Measurements from ENCODE around the gene ABAT.
"Not testable (repeated sequence)": the region's sequence is repeated elsewhere in the genome, so short reads cannot be mapped to it uniquely, and the experiment has no call there.

ABAT gene

GRCh38 chr16:8648877-8649276 is 25.5 kb upstream of the ABAT start:
- no peak for TF ChIP-seq CTCF (IDR thresholded peaks at IDR 0.05; ENCODE audit: low read depth, low read length)
- DNase-seq (ENCODE audit: low read depth in 2 of 2), result no peak
- no peak overlapping the region for H3K4me3 ChIP-seq (replicated peaks in 1 of 2; ENCODE audit: low read depth in 2 of 2, low read length in 2 of 2)

- no peak for TF ChIP-seq CTCF (IDR thresholded peaks at IDR 0.05; ENCODE audit: low read depth, low read length)
- DNase-seq (ENCODE audit: low read depth in 2 of 2), result peak in 1 of 2 donors; percentile 9
- no peak overlapping the region for H3K4me3 ChIP-seq (replicated peaks in 1 of 2; ENCODE audit: low read depth in 2 of 2, low read length in 2 of 2)
Observed at GRCh38 chr16:8649829-8650554, 24.4 kb upstream of the ABAT start.

GRCh38 chr16:8651958-8652357 is 22.5 kb upstream of the ABAT start:
- peak; percentile 57 for TF ChIP-seq CTCF (IDR thresholded peaks at IDR 0.05; ENCODE audit: low read depth, low read length)
- peak; percentile 34 to 41 for DNase-seq (ENCODE audit: low read depth in 2 of 2)
- not testable (repeated sequence) for H3K4me3 ChIP-seq (replicated peaks in 1 of 2; ENCODE audit: low read depth in 2 of 2, low read length in 2 of 2)

GRCh38 chr16:8655184-8655717 is 19.2 kb upstream of the ABAT start:
- H3K4me3 ChIP-seq (replicated peaks in 1 of 2; ENCODE audit: low read depth in 2 of 2, low read length in 2 of 2), result no peak overlapping the region
- peak; percentile 46 to 48 for DNase-seq (ENCODE audit: low read depth in 2 of 2)
- TF ChIP-seq CTCF (IDR thresholded peaks at IDR 0.05; ENCODE audit: low read depth, low read length), result peak; percentile 47

- no peak for TF ChIP-seq CTCF (IDR thresholded peaks at IDR 0.05; ENCODE audit: low read depth, low read length)
- no peak for DNase-seq (ENCODE audit: low read depth in 2 of 2)
- no peak overlapping the region for H3K4me3 ChIP-seq (replicated peaks in 1 of 2; ENCODE audit: low read depth in 2 of 2, low read length in 2 of 2)
Observed at GRCh38 chr16:8656376-8656775, 18.0 kb upstream of the ABAT start.

GRCh38 chr16:8660841-8661301 is 13.5 kb upstream of the ABAT start:
- TF ChIP-seq CTCF (IDR thresholded peaks at IDR 0.05; ENCODE audit: low read depth, low read length), result peak; percentile 70
- H3K4me3 ChIP-seq (replicated peaks in 1 of 2; ENCODE audit: low read depth in 2 of 2, low read length in 2 of 2), result no peak overlapping the region
- peak; percentile 64 to 68 for DNase-seq (ENCODE audit: low read depth in 2 of 2)

Measured in cardiac fibroblast (primary cell).